ENCODE data around the gene RHOBTB1.
A peak's percentile ranks its signal among the peaks of the same experiment; 100 is the strongest.
"Not testable (repeated sequence)": the region's sequence is repeated elsewhere in the genome, so short reads cannot be mapped to it uniquely, and the experiment has no call there.

The RHOBTB1 gene

GRCh38 chr10:60940446-60940845 lies 3.5 kb downstream of the RHOBTB1 start:
- peak; percentile 41 for DNase-seq

- DNase-seq, result peak; percentile 83
These were observed 6.0 kb downstream of the RHOBTB1 start for GRCh38 chr10:60937784-60938654.

- no peak for DNase-seq
These were observed 7.0 kb downstream of the RHOBTB1 start for GRCh38 chr10:60937022-60937421.

- DNase-seq, result no peak
These were observed 9.5 kb downstream of the RHOBTB1 start for GRCh38 chr10:60934215-60935175.

DNA sequence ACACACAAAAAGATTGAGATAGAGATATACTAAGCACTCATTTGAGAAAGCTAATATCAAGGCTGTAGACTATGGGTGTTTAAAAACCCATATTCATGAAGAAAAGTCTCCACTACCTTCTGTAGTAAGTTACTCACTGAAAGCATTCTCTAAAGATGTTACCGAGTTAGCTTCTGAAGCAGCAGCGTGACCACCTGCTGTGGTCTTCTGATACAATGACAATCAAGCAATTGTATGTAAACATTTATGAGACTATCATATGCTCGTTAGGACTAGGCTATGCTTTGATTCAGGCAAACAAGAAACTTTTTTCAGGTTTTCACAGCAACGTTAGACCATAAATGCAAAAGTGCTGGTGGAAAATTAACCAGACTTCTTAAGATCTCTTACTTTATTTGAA lies 11.2 kb downstream of the RHOBTB1 start:
- no peak for DNase-seq

DNA sequence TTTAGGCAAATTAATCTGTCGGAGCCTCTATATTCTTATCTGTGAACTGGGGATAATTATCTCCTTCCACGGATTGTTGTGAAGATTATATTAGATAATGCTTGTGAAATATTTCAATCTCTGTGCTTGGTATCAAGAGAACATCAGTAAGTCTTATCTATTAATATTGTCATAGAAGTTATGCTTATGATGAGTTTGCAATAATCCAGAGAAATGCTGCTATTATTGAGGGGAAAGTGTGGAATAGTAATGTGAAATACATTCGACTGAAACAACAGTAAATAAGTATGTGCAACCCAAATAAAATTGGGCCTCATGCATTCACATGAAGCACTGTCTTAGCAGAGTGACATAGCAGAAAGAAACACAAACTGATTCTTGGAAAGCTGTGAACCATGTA lies 13.7 kb downstream of the RHOBTB1 start:
- DNase-seq, result no peak

GRCh38 chr10:60921633-60922032 lies 22.4 kb downstream of the RHOBTB1 start:
- no peak for DNase-seq

DNA sequence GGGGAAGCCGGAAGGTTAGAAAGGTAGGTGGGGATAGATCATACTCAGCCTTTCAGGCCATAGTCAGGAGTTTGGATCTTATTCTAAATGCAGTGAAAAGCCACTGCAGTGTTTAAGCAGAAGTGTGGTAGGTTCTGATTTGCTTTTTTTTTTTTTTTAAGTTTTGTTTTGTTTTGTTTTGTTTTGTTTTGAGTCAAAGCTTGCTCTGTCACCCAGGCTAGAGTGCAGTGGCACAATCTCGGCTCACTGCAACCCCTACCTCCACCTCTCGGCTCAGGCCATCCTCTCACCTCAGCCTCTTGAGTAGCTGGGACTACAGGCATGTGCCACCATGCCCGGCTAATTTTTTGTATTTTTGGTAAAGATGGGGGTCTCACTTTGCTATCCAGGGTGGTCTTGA lies 23.5 kb downstream of the RHOBTB1 start:
- DNase-seq, result no peak

GRCh38 chr10:60919551-60919950 lies 24.4 kb downstream of the RHOBTB1 start:
- DNase-seq, result no peak

DNA sequence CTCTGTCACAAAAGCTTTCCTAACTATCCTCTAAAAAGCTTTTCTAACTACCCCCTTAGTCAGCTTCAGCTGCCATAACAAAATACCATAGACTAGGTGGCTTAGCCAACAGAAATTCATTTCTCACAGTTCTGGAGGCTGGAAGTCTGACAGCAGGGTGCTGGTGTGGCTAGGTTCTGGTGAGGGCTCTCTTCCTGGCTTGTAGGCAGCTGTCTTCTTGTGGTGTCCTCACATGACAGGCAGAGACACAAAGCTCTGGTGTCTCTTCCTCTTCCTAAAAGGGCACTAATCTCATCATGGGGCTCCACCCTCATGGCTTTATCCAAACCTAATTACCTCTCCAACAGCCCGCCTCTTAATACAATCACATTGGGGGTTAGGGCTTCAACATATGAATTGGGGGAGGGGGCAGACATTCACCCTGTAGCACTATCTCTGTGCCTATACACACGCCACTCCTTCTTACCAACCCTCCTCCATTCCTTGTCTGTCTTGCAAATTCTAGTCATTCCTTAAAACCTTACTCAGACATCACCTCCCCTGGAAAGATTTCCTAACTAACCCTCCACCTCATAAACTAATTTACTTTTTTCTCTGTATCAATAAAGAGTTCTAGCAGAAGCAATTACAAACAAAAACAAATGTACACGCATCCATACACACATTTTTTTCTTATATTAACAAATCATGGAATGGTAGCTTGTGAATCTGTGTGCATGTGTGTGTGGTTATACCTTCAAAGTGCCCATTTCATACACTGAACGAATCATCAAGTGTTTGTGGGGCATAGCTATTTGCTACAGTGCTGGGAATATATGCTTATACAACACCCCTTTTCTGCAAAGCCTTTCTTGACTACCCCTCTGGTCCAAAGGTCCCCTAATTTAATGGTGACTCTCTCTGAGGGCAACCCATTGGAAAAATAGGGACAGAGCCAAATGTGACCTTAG lies 26.4 kb downstream of the RHOBTB1 start:
- peak; percentile 67 for DNase-seq

DNA sequence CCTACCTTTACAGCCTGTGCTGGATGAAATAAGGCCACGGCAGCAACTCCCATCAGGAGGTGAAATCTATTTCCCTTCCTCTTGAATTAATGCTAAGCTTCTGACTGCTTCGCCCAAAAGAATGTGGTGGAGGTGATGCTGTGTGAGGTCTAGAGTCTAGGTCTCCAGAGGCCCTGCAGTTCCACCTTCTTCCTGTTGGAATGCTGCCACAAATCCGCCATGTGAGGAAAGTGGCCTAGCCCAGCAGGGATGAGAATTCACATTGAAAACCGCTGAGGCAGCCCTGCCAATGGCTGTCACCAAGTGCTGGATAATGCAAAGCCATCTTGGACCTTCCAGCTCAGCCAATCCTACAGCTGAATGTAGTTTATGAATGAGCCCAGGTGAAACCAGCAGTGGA lies 28.0 kb downstream of the RHOBTB1 start:
- DNase-seq, result peak; percentile 42

GRCh38 chr10:60914690-60915141 lies 29.3 kb downstream of the RHOBTB1 start:
- DNase-seq, result peak; percentile 95

DNA sequence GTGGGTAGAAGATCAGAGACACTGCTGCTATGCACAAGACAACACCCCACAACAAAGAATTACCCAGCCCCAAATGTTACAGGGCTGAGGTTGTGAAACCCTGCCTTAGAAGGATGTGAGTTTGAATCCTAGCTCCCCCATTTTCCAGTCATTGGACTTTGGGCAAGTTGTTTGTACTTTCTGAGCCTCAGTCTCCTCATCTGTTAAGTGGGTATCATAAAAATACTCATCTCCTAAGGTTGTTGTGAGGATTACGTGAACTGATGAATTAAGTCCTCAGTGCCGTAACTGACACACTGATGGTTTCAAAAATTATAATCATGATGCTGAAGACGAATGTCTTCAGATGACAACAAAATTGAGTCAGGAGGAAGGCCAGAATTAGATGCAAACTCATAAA lies 30.3 kb downstream of the RHOBTB1 start:
- DNase-seq, result no peak

- DNase-seq, result no peak
These were observed 30.9 kb downstream of the RHOBTB1 start for GRCh38 chr10:60913071-60913470.

DNA sequence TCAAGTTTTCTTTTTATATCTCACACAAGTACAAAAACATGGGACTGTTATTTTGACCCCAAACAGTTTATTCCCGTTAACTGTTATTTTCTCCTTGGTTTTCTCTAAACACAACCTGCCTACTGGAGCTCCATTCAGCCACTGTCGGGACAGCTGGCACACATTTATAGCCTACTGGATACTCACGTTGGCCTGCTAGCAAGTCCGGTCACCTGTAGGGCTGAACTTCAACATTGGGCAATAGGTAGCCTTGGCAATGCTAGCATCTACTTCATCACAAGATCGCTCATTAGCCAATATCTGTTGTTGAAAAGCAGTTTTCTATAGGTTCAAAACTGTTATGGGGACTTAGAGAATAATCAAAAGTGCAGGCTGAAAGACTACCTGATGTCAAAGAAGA lies 32.3 kb downstream of the RHOBTB1 start:
- no peak for DNase-seq

GRCh38 chr10:60911216-60911615 lies 32.8 kb downstream of the RHOBTB1 start:
- DNase-seq, result no peak

DNA sequence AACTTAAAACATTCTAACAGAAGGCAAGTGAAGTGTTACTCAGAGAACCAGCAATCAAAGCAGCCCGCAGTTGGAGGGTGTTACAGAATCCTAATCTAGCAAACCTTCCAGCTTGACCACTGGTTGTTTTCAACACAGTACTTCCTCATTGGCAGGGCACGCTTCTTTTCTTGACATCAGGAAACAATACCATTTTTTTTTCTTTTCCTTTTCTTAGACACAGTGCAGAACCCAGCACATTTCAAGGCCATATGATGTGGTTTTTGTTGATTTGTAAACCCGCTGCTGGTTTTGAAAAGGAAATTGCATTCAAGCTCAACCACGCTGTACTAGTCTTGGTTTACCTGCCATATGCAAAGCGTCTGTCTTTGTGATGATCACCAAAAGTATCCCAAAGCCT lies 33.4 kb downstream of the RHOBTB1 start:
- DNase-seq, result no peak

GRCh38 chr10:60908896-60909295 lies 35.1 kb downstream of the RHOBTB1 start:
- DNase-seq, result no peak

DNA sequence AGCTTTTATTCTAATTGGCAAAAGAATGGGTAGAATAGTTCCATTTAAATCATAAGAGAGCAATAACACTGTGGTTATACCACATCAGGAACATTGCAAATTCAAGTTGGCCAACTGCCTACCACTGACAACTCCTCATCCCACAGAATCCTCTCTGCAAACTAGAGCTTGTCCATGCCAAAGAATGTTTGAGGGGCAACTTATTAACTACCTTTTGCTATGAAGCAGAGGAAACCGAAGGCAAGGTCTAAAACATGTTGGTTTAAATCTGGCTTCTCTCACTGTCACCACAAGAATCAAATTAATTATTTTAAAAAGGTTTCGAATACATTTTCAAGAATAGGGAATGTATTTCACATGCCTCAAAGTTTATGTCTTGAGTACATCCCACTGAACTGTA lies 36.0 kb downstream of the RHOBTB1 start:
- DNase-seq, result no peak

- DNase-seq, result no peak
These were observed 36.7 kb downstream of the RHOBTB1 start for GRCh38 chr10:60907236-60907635.

- DNase-seq, result not testable (repeated sequence)
These were observed 37.2 kb downstream of the RHOBTB1 start for GRCh38 chr10:60906825-60907224.

DNA sequence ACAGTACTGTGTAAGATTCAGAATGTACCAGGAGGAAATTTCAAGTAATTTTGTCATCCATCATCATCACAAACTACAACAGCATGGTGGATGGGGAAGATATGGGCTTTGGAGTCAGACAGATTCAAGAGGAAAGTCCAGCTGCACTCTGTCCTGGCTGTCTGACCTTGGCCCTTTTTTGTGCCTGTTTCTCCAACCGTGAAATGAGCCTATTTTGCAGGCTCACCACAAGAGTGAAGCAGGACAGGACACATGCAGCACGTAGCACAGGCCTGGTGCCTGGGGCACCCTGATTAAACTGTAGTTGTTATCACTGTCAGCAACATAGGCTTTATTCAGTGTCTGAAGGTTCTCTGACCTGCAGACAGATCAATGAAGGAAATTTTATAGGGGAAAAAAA lies 37.6 kb downstream of the RHOBTB1 start:
- no peak for DNase-seq

GRCh38 chr10:60905580-60905979 lies 38.4 kb downstream of the RHOBTB1 start:
- no peak for DNase-seq

All from fibroblast of skin of right biceps (primary cell).